Spleen (tissue), 7 donors: ENCODE results near the gene URGCP.

ENCODE experiments used
- CTCF ChIP-seq, 11 experiments: fragments of 200-600 bp in 7 of 11; fragments of 450-650 bp in 4 of 11; sonication (generic) in 4 of 11; IDR thresholded peaks in 8 of 11; conservative IDR thresholded peaks in 3 of 11; 1 replicate in 7 of 11; 2 replicates in 4 of 11; pipeline versions ENCODE4 v1.4.0 to v1.8.0; 2016 to 2021; ENCODE audit warnings: antibody characterized with exemption in 11 of 11, inconsistent platforms in 4 of 11, mild to moderate bottlenecking in 1 of 11
- POLR2A ChIP-seq, 3 donors: fragments of 450-650 bp; IDR thresholded peaks; one replicate each; pipeline ENCODE4 v1.5.1; 2017; ENCODE audit warnings: antibody characterized with exemption in 3 of 3, mild to moderate bottlenecking in 1 of 3
- POLR2AphosphoS5 ChIP-seq, 3 donors: sonication (generic); formaldehyde crosslinking; IDR thresholded peaks; one replicate each; pipeline ENCODE4 v1.5.1; 2017; ENCODE audit warnings: antibody characterized with exemption in 3 of 3
- donor health status: DM: no; HTN: no; CAD: no; lungs with moderate emphysema.
- donor health status: DM: no; HTN: no; CAD: no.
- donor health status: DM: no; HTN: no; CAD: no.

- TF ChIP-seq CTCF (IDR thresholded peaks at IDR 0.05 in 8 of 11, conservative IDR thresholded peaks at IDR 0.05 in 3 of 11) (no peak), POLR2A (IDR thresholded peaks at IDR 0.05) (no peak), POLR2AphosphoS5 (IDR thresholded peaks at IDR 0.05) (no peak)
Measured at GRCh38 chr7:43855176-43855575, 51.2 kb downstream of the URGCP start.
